Measurements from ENCODE around the gene TSPAN8.
"Not testable (repeated sequence)": the region's sequence is repeated elsewhere in the genome, so short reads cannot be mapped to it uniquely, and the experiment has no call there.

Gene TSPAN8

DNA sequence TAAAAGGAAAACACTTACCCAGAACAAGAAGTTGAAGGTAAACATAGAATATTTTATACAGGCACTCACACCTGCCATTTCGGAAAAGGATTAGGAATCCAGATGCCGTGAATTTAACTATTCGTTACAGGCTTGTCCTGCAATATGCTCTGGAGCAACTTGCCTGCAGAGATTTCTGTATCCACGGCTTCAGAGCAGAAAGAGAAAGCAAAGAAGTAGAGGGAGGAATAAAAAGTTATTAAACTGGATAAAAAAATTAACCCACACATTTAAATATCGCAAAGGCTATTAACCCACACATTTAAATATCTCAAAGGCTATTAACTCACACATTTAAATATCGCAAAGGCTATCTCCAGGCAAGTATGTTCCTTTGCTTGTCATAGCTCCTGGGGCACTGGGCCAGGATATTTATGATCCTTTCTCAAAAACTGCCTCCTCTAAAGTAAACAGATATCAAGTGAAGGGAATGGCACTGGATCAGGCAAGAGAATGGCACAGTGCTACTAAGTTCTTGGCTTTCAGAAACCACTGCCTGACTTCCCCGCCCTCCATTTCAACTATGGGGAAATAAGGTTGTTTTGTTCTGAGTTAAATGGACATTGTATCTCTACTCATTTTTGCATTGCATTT is at the start of gene TSPAN8:
Gene TSPAN8 (minus strand): TSS at position 399 of the 633 bp plus-strand sequence. CDS start 321 bp downstream, at position 78.
- no peak for DNase-seq

DNA sequence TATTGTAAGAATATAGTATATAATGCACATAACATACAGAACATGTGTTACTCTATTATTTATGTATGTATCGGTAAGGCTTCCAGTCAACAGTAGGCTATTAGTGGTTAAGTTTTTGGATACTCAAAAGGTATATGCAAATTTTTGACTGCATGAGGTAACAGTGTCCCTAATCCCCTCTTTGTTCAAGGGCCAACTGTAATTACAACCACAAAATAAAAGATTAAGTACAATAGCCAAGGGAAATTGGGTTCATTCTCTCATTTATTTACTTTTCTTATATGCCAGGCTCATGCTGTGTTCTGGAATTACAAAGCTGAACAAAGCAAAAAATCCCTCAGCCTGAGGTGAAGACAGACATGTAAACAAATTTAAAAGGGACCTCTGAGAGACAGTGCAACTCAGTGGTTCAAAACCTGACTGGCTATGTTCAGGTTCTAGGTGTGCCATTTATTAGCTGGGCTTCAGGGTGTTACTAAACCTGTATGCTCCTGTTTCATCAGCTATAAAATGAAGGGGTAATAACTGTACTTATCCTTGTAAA is 43.4 kb upstream of the TSPAN8 start:
- DNase-seq = no peak

GRCh38 chr12:71200706-71201105 is 42.9 kb upstream of the TSPAN8 start:
- DNase-seq = no peak

- no peak for DNase-seq
Observed at GRCh38 chr12:71197460-71197859, 39.7 kb upstream of the TSPAN8 start.

- DNase-seq = no peak
Observed at GRCh38 chr12:71195338-71195896, 37.6 kb upstream of the TSPAN8 start.

- no peak for DNase-seq
Observed at GRCh38 chr12:71194657-71195056, 36.9 kb upstream of the TSPAN8 start.

DNA sequence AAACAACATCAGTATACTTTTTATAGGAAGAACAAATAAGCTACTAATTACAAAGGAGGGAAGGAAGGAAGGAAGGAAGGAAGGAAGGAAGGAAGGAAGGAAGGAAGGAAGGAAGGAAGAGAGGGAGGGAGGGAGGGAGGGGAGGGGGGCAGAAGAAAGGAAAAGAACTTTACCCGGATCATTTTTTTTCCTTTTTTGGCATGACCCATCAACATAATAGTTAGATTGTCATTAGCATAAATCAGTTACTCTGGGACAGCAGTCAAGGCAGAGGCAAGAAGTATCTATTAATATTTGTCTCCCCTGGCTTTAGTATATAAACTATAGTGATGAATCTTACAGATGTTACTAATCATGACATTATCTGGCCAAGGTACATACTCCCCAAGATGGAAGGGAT is 35.2 kb upstream of the TSPAN8 start:
- DNase-seq = no peak

DNA sequence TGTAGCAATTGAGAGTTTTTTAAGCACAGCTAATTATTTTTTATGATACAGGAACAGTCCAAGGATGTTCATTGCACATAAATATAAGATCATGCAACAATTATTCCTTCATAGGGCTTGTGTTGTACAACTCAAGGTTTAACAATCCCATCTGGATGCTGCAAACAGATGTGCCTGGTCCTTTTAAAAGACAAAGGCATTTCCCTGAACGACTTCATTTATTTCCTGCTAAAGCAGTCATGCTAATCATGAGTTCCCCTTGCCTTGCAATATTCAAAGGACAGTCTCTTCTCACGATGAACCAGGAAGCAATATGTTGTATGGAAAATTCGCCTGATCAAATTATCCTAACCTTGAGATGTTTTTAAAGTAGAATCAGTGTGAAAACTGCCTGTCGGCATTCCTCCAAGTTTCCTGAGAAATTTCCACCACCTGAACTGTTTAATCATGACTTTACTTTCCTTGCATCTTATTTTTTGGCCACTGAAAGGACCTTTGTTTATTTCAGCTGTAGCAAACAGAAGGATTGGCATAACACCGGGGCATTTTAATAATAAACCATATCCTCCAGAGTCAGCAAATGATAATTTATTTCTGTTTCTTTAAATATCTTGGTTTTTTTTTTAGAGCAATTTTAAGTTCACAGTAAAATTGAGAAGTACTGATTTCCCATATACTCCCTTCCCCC is 33.9 kb upstream of the TSPAN8 start:
- DNase-seq = no peak

- no peak for DNase-seq
Observed at GRCh38 chr12:71190822-71191221, 33.0 kb upstream of the TSPAN8 start.

DNA sequence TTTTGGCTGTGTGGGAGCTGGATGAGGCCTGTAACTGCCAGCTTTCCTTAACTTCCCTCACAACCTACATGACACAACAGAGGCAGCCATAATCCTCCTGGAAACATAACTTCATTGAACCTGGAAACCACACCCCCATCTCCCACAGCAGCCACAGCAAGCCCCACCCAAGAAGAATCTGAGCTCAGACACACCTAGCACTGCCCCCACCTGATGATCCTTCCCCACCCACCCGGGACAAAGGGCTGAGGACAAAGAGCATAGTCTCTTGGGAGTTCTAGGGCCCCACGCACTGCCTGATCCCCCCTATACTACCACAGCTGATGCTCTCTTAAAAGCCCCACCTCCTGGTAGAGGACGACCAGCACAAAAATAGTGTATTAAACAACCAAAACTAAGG is 29.6 kb upstream of the TSPAN8 start:
- DNase-seq = no peak

DNA sequence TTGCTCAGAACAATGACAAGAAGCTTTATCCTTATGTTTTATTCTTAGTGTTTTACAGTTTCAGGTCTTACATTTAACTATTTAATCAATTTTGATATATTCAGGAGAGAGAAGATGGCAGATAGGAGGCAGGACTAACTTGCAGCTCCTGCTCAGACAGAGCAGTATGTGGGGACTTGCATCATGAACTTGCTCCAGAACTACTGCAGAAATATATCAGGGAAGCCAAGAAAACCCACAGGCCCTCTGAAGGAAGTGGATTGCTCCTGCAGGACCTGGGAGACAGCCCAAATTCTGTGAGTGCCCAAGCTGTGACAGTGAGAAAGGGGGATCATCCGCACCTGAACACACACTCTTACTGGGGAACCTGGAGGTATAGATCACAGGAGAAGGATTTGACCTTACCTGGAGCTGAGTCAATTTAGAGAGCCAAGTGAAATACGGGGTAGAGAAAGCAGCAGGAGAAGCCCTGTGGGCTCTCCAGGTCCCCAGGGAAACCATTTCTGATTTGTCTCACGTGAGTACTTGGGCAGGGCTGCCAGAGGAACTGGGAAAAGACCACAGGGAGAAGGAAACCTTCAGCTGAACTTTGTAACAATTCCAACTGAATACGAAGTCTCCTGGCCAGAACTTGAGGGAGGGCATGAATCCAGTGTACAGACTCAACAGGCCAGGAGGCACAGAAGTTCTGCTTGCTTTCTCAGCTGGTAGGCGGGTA is 28.9 kb upstream of the TSPAN8 start:
- no peak for DNase-seq

DNA sequence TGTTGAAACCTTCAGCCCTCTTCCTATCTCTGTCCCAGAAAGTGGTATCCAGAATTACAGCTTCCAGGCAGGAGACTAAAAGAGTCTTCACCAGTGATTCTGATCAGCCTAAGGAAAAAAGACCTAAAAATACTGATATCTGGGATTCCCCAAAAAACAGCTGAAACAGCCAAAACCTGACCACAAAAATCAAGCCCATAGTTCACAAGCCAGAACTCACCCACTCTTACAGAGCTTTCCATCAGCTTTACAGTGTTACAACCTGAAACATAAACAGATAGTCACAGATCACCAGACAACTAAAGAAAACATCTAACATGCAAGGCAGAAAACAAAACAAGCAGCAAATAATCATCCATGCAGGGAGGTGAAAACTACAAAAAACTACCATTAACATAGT is 26.0 kb upstream of the TSPAN8 start:
- DNase-seq = no peak

GRCh38 chr12:71183018-71183417 is 25.2 kb upstream of the TSPAN8 start:
- DNase-seq = no peak

DNA sequence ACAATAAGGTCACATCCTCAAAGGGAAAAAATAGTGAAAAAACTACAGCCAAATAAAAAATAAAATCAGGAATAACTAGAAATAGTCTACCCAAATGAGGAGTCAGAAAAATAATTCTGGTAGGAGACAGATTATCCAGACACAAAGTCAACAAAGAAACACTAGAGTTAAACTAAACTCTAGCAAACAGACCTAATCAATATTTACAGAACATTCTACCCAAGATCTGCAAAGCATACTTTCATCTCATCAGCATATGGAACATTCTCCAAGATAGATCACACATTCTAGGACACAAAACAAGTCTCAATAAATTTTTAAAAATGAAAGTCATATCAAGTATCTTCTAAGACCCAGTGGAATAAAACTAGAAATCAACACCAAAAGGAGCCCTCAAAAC is 20.4 kb upstream of the TSPAN8 start:
- no peak for DNase-seq

- no peak for DNase-seq
Observed at GRCh38 chr12:71174825-71175224, 17.0 kb upstream of the TSPAN8 start.

DNA sequence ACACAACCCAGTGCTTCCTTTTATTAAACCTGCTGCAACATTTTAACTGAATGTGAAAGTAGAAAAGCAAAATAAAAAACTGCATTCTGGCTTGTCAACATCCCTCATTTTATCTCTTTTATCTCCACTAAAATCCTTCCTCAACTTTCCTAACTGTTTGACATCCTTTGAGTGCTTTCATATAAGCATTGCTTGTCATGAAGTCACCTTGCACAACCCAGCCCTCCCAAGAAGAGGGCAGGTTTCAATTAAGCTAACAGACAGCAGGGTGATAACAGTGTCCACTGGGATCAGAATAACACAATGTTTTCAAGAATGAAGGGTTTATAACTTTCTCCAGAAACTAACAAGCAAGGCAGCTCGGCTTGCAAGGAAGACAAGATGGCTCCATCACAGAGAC is 16.3 kb upstream of the TSPAN8 start:
- DNase-seq = no peak

- no peak for DNase-seq
Observed at GRCh38 chr12:71170456-71170855, 12.7 kb upstream of the TSPAN8 start.

DNA sequence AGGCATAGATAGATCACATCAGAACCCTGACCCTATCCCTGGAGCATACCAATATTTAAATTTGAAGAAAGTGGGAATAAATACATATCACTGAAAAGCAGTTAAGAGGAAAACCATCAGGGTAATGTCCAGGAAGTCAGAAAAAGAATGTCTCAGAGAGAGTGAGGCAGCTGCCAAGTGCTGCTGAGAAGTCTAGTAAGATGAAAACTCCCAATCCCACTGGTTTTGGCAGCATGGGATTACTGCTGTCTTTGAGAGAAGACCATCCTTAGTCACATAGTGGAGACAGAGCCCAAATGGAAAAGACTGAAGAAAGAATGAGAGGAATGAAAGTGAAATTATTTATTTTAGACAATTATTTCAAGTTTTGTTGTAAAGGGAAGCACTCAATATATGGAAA is 11.5 kb upstream of the TSPAN8 start:
- no peak for DNase-seq

DNA sequence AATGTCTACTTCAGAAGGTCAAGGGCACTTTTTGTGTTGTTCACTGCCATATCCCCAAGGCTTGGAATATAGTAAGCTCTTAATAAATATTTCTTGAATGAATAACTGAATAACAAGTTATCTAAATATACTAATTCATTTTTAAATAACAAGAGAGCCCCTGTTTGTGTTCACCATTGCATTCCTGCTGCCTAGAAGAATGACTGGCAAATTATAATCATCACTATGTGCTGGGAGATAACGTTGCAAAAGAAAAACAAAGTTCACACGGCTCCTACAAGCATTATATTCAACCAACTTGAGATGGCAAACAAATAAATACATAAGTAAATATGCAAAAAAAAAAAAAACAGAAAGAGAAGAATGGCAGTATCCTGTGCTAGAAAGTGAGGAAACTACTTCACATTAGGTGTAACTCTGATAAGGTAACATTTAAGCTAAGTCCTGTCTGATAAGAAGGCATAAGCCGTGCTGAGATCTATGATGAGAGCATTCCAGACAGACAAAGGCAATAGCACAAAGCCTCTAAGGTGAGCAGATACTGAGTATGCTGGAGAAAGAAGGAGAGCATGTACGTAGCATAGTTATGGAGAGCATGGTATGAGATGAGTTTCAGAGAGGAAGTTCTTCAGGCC is 9.2 kb upstream of the TSPAN8 start:
- DNase-seq = no peak

- DNase-seq = no peak
Observed at GRCh38 chr12:71166280-71166679, 8.5 kb upstream of the TSPAN8 start.

GRCh38 chr12:71165780-71166179 is 8.0 kb upstream of the TSPAN8 start:
- not testable (repeated sequence) for DNase-seq

DNA sequence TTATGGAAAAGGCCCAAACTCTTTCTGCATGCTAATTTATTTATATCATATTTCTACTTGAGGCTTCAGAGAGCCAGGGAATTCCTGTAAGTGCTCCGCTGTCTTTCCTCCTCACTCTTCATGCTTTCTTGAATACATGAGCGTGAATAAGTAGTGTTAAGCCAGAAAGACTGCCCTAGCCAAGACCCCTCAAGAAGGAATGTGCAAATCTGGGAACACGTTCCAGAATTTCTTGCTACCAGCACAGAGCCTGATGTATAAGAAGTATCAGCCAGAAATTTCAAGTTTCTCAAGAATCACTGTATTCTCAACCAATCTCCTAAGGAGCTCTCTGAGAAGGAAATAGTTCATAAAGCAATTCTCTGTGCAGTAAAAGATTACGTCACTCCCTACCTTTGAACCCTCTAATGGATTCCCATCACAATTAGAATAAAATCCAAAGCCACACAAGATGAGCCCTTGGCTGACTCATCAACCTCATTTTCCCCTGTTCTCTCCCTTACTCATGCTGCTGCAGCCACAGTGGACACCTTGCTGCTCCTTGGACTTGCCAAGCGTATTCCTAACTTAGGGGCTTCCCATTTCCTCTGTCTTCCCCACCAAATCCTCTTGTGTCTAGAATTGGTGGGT is 6.9 kb upstream of the TSPAN8 start:
- DNase-seq = no peak

DNA sequence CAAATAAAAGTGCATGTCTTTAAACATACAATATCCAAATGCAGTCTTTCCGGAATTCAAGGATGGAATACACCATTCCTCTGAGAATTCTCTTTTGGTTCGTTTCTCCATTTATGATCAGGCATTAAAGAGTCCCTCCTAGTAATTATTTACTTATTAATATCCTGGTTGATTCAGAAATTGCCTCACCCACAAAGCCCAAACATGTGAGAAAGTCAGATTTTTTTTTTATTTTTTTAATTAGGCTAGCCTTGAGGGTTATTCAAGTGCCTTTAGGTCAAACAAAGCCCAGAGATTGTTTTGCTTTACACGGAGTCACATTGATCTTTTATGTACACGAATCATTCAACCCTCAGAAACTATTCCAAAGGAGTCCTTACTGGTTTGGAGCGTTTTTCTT is 6.4 kb upstream of the TSPAN8 start:
- DNase-seq = no peak
